ENCODE results near the gene FOXO6. TPM values are rescaled to one million over a fixed set of nuclear protein-coding genes. Genes with fewer than 3 reads are reported as not detected.

The FOXO6 gene
- total RNA-seq, 2 experiments from 2014 or later, result 1.2 to 2.2 TPM

DNA sequence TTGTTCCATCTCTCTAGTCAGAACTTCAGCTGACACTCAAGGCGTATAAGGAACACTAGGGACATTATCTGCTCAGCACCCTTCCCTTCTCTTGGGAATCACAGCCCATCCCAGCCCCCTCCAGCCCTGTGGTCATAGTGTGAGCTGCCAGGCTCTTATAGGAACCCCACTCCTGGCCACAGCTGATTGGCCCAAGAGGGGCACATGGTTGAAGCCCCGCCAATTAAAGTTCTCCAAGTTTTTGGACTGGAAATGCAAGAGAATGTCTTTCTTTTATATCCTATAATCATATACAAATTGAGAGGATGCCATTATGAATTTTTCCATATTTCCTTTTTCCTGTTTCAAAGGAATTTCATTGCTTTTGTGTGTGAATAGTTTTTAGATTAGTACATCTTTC is 40.7 kb downstream of the FOXO6 start:
- H3K36me3 Mint-ChIP-seq (ENCODE audit: low read depth), result no peaks in the 10 kb centered on the region
- Histone ChIP-seq H3K27ac (ENCODE audit: low read depth in 1 of 2, low read length in 2 of 2) (no peak overlapping the region), H3K27me3 (ENCODE audit: control insufficient read depth in 1 of 2, insufficient read depth in 2 of 2, low read length in 2 of 2) (peaks cover 9 to 10% of the 10 kb centered on the region in 2 experiments), H3K4me3 (ENCODE audit: low read length) (no peak overlapping the region), H3K36me3 (ENCODE audit: insufficient read depth, low read length) (no peaks in the 10 kb centered on the region), H3K9me3 (ENCODE audit: control insufficient read depth in 1 of 2, insufficient read depth in 1 of 2, low read length in 2 of 2) (peaks cover 0 to 3% of the 10 kb centered on the region in 2 experiments), H3K4me1 (ENCODE audit: insufficient read depth, low read length) (peaks cover 7% of the 10 kb centered on the region)
- no peaks in the 10 kb centered on the region for H3K4me1 Mint-ChIP-seq (ENCODE audit: low read depth)
- ChIA-PET CTCF (no interaction called here), POLR2A (no interaction called here)
- no peaks in the 10 kb centered on the region for H3K9me3 Mint-ChIP-seq
- DNase-seq, result no peak
- no peak overlapping the region for H3K27ac Mint-ChIP-seq
- no peak for ATAC-seq (ENCODE audit: poor library complexity)
- no peak overlapping the region for H3K4me3 Mint-ChIP-seq
- TF ChIP-seq, protein P1, sequence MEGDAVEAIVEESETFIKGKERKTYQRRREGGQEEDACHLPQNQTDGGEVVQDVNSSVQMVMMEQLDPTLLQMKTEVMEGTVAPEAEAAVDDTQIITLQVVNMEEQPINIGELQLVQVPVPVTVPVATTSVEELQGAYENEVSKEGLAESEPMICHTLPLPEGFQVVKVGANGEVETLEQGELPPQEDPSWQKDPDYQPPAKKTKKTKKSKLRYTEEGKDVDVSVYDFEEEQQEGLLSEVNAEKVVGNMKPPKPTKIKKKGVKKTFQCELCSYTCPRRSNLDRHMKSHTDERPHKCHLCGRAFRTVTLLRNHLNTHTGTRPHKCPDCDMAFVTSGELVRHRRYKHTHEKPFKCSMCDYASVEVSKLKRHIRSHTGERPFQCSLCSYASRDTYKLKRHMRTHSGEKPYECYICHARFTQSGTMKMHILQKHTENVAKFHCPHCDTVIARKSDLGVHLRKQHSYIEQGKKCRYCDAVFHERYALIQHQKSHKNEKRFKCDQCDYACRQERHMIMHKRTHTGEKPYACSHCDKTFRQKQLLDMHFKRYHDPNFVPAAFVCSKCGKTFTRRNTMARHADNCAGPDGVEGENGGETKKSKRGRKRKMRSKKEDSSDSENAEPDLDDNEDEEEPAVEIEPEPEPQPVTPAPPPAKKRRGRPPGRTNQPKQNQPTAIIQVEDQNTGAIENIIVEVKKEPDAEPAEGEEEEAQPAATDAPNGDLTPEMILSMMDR (IDR thresholded peaks at IDR 0.05), result no peak
- peaks cover 20% of the 10 kb centered on the region for H3K27me3 Mint-ChIP-seq
- intact Hi-C loops (cut with DNase I, micrococcal nuclease), result no loop called here

DNA sequence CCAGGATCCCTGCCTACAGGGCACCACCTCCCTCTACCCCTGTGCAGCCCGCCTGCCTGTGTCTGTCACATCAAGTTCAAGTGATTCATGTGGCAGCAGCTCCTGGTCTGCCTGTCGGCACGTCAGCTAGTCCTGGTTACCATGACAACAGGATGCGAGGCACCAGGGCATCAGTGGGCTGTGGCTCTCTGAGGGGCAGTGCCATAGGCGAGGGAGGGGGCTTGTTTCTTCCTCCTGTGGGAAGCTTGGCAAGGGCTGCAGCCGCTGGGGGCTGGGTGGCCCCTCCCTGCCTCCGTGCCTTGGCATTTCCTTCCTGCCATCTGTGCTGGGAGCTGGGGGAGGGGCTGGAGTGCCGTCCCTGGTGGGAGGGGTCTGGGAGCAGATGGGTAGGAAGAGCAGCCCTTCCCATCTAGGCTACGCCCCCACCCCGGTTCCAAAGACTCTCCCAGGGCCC is 43.1 kb downstream of the FOXO6 start:
- peak in 4 of 14 experiments; percentile 10 to 50 (median 25) for DNase-seq
- Mint-ChIP-seq H3K4me1 (ENCODE audit: low read depth) (no peaks in the 10 kb centered on the region), H3K36me3 (ENCODE audit: low read depth) (no peaks in the 10 kb centered on the region), H3K4me3 (no peak overlapping the region), H3K27ac (no peak overlapping the region), H3K9me3 (no peaks in the 10 kb centered on the region), H3K27me3 (peaks cover 37% of the 10 kb centered on the region)
- H3K27ac ChIP-seq (ENCODE audit: low read depth in 1 of 2, low read length in 2 of 2), result no peak overlapping the region
- peaks cover 7% of the 10 kb centered on the region for H3K4me1 ChIP-seq (ENCODE audit: insufficient read depth, low read length)
- intact Hi-C loops (cut with DNase I, micrococcal nuclease), result no loop called here
- POLR2A ChIA-PET, result no interaction called here
- ATAC-seq (ENCODE audit: poor library complexity), result peak; percentile 62
- CTCF ChIA-PET, result no interaction called here
- TF ChIP-seq, protein P1 (IDR thresholded peaks at IDR 0.05), result no peak
- H3K36me3 ChIP-seq (ENCODE audit: insufficient read depth, low read length), result no peaks in the 10 kb centered on the region
- peaks cover 0 to 3% of the 10 kb centered on the region in 2 experiments for H3K9me3 ChIP-seq (ENCODE audit: control insufficient read depth in 1 of 2, insufficient read depth in 1 of 2, low read length in 2 of 2)
- H3K27me3 ChIP-seq (ENCODE audit: control insufficient read depth in 1 of 2, insufficient read depth in 2 of 2, low read length in 2 of 2), result peaks cover 12 to 26% of the 10 kb centered on the region in 2 experiments
- no peak overlapping the region for H3K4me3 ChIP-seq (ENCODE audit: low read length)

DNA sequence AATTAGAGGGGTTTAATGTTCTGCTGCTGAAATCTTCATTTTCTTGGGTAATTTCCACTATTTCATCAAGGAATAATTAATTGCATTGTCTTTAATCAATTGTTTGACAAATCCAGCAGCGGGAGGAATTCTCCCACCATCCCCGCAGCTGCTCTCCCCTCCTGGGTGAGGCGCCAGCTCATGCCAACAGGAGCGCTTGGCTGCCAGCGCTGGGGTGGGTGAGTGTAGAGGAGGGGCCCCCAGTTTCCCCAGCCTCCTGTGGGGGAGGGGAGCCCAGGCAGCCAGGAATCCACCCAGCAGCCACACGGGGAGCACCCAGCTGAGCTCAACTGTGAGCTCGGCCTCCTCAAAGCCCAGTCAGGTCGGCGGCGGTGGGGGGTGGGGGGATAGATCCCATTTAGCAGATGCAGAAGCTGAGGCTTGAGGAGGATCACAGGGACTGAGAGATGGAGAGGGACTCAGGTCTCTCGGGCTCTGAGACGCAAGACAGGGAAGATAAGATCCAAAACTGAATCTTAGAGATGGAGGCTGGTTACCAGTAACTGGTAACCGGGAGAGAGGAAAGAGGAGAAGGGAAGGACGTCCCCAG is 46.5 kb downstream of the FOXO6 start:
- Histone ChIP-seq H3K4me1 (ENCODE audit: insufficient read depth, low read length) (peaks cover 7% of the 10 kb centered on the region), H3K4me3 (ENCODE audit: low read length) (no peak overlapping the region), H3K36me3 (ENCODE audit: insufficient read depth, low read length) (no peaks in the 10 kb centered on the region), H3K27ac (ENCODE audit: low read depth in 1 of 2, low read length in 2 of 2) (no peak overlapping the region), H3K9me3 (ENCODE audit: control insufficient read depth in 1 of 2, insufficient read depth in 1 of 2, low read length in 2 of 2) (peaks cover 0 to 11% of the 10 kb centered on the region in 2 experiments), H3K27me3 (ENCODE audit: control insufficient read depth in 1 of 2, insufficient read depth in 2 of 2, low read length in 2 of 2) (peaks cover 12 to 31% of the 10 kb centered on the region in 2 experiments)
- TF ChIP-seq, protein P1 (IDR thresholded peaks at IDR 0.05), result no peak
- no peak overlapping the region for H3K27ac Mint-ChIP-seq
- no peaks in the 10 kb centered on the region for H3K9me3 Mint-ChIP-seq
- intact Hi-C loops (cut with DNase I, micrococcal nuclease), result no loop called here
- no peak for DNase-seq
- CTCF ChIA-PET, result no interaction called here
- no peak for ATAC-seq (ENCODE audit: poor library complexity)
- no peaks in the 10 kb centered on the region for H3K4me1 Mint-ChIP-seq (ENCODE audit: low read depth)
- peaks cover 47% of the 10 kb centered on the region for H3K27me3 Mint-ChIP-seq
- POLR2A ChIA-PET, result no interaction called here
- H3K36me3 Mint-ChIP-seq (ENCODE audit: low read depth), result no peaks in the 10 kb centered on the region
- H3K4me3 Mint-ChIP-seq, result no peak overlapping the region

Data from CD4-positive, alpha-beta T cell (primary cell).